Bone marrow (tissue), 2 donors: ENCODE results near the gene FOXJ1.
A peak's percentile ranks its signal among the peaks of the same experiment; 100 is the strongest.

Experiments used
- DNase-seq, 2 donors: peaks; one replicate each; lab custom pipeline; 2025; lab: John Stamatoyannopoulos, UW

FOXJ1 gene

GRCh38 chr17:76091526-76092286 lies 49.3 kb downstream of the FOXJ1 start:
- DNase-seq: peak in 1 of 2 donors; percentile 39

- DNase-seq: no peak
These were observed 50.4 kb downstream of the FOXJ1 start for GRCh38 chr17:76090517-76091129.

DNA sequence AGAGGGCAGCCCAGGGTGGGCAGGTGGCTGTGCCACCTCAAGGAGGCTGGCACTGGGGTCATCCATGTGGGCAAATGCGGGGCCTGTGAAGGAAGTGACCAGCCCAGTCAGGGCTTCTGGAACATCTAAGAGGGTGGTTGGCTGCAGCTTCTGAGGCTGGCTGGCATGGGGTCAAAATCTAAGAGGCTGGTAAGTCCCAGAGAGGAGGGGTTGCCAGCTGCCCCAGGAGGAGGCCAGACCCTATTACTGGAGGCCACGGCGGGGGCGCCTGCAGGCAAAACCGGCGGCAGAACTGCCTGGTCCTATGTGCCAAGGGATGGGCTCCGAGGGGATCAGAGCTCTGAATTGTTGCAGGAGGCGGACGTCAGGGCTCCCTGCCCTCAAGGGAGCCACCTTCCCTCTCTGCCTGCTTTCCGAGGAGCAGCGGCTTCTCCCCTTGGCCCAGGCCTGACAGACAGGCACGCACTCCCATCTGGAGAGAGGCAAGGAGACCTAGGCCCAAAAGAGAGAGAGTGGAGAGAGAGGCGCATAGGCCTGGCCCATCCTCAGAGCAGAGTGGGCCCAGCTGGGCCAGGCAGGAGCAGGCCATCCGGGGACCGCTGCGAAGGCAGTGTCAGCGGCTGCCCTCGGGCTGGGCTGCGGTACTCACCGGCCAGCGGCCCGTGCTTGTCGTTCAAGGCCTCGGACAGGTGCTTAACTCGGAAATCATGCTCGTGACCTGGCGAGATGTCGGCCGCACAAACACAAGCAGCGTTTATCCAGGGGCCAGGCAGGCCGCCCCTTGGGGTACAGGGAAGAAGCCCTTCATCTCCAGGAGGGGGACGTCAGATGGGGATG lies 51.1 kb downstream of the FOXJ1 start:
- no peak for DNase-seq

- DNase-seq: no peak
These were observed 52.0 kb downstream of the FOXJ1 start for GRCh38 chr17:76088868-76089576.

- no peak for DNase-seq
These were observed 52.8 kb downstream of the FOXJ1 start for GRCh38 chr17:76088041-76088867.

DNA sequence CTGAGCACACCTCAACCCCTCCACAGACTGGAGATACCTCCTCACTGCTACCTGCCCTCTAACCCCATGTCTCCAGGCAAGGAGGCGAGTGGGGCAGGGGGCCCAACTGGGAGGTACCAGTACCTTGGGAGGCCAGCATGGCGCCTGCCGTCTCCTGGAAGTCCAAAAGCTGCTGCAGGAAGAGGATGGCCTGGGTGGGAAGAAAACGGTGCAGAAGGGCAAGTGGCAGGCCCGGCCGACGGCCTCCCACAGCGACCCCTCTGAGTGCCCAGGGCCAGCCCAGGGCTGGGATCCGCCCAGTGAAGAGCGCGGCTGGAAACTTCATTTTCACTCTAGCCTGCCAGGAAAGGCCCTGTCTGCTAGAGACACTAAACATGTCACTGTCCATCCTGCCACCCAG lies 53.5 kb downstream of the FOXJ1 start:
- DNase-seq: no peak

- no peak for DNase-seq
These were observed 54.7 kb downstream of the FOXJ1 start for GRCh38 chr17:76086384-76086783.
